ENCODE measurements around the gene UNC119.

UNC119 gene

GRCh38 chr17:28519236-28519635 is 33.2 kb downstream of the UNC119 start:
- DNase-seq = no peak

- no peak for DNase-seq
These were observed 33.8 kb downstream of the UNC119 start for GRCh38 chr17:28518578-28518977.

- DNase-seq = no peak
These were observed 34.3 kb downstream of the UNC119 start for GRCh38 chr17:28518132-28518531.

GRCh38 chr17:28515518-28515917 is 36.9 kb downstream of the UNC119 start:
- no peak for DNase-seq

- no peak for DNase-seq
These were observed 37.8 kb downstream of the UNC119 start for GRCh38 chr17:28514561-28515002.

GRCh38 chr17:28513476-28513875 is 38.9 kb downstream of the UNC119 start:
- no peak for DNase-seq

- DNase-seq = no peak
These were observed 40.5 kb downstream of the UNC119 start for GRCh38 chr17:28511858-28512461.

- no peak for DNase-seq
These were observed 42.6 kb downstream of the UNC119 start for GRCh38 chr17:28509789-28510188.

- DNase-seq = no peak
These were observed 44.2 kb downstream of the UNC119 start for GRCh38 chr17:28508211-28508724.

- DNase-seq = no peak
These were observed 44.7 kb downstream of the UNC119 start for GRCh38 chr17:28507567-28508203.

- DNase-seq = no peak
These were observed 45.5 kb downstream of the UNC119 start for GRCh38 chr17:28506763-28507487.

GRCh38 chr17:28505986-28506665 is 46.3 kb downstream of the UNC119 start, which contains the start of gene FOXN1:
Gene FOXN1 (plus strand): TSS chr17:28506348. CDS start chr17:28523970, 17,622 bp downstream.
- no peak for DNase-seq

- no peak for DNase-seq
These were observed 49.0 kb downstream of the UNC119 start for GRCh38 chr17:28503420-28503819.

GRCh38 chr17:28501421-28502284 is 50.8 kb downstream of the UNC119 start:
- no peak for DNase-seq

GRCh38 chr17:28500712-28501379 is 51.6 kb downstream of the UNC119 start:
- no peak for DNase-seq

- no peak for DNase-seq
These were observed 52.6 kb downstream of the UNC119 start for GRCh38 chr17:28499684-28500357.

GRCh38 chr17:28499364-28499664 is 53.1 kb downstream of the UNC119 start:
- DNase-seq = no peak

GRCh38 chr17:28498652-28499363 is 53.6 kb downstream of the UNC119 start:
- DNase-seq = no peak

GRCh38 chr17:28497931-28498330 is 54.5 kb downstream of the UNC119 start:
- DNase-seq = no peak
